ENCODE measurements around the gene FAM222A.

The FAM222A gene

DNA sequence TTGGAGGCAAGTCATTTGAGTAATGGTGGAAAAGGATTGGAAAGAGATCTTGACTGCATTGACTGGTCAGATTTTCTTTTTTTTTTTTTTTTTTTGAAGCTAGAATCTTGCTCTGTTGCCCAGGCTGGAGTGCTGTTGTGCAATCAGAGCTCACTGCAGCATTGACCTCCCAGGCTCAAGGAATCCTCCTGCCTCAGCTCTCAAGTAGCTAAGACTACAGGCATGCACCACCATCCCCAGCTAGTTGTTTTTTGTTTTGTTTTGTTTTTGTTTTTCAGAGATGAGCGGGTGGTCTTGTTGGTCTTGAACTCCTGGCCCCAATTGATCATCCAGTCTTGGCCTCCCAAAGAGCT lies 30.9 kb upstream of the FAM222A start:
- TF ChIP-seq, protein P1, sequence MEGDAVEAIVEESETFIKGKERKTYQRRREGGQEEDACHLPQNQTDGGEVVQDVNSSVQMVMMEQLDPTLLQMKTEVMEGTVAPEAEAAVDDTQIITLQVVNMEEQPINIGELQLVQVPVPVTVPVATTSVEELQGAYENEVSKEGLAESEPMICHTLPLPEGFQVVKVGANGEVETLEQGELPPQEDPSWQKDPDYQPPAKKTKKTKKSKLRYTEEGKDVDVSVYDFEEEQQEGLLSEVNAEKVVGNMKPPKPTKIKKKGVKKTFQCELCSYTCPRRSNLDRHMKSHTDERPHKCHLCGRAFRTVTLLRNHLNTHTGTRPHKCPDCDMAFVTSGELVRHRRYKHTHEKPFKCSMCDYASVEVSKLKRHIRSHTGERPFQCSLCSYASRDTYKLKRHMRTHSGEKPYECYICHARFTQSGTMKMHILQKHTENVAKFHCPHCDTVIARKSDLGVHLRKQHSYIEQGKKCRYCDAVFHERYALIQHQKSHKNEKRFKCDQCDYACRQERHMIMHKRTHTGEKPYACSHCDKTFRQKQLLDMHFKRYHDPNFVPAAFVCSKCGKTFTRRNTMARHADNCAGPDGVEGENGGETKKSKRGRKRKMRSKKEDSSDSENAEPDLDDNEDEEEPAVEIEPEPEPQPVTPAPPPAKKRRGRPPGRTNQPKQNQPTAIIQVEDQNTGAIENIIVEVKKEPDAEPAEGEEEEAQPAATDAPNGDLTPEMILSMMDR (conservative IDR thresholded peaks at IDR 0.05; ENCODE audit: low read depth, low read length): no peak
- DNase-seq (ENCODE audit: low read depth): no peak

DNA sequence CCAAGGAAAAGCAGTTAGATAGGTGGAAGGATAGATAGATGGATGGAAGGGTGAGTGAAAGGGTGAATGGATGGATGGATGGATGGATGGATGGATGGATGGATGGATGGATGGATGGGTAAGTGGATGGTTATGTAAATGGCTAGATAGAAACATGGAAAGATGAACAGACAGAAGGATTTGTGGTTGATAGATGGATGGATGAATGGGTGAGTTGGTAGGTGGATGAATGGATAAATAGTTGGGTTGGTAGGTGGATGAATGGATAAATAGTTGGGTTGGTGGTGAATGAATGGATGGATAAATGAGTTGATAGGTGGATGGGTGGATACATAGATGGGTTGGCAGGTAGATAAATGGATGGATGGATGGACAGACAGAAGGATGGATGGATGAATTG lies 30.3 kb upstream of the FAM222A start:
- no peak for DNase-seq (ENCODE audit: low read depth)
- TF ChIP-seq, protein P1 (conservative IDR thresholded peaks at IDR 0.05; ENCODE audit: low read depth, low read length): no peak
- H3K4me3 ChIP-seq (ENCODE audit: low read depth, low read length): no peak overlapping the region

More for the DNA sequence above, 30.9 kb upstream of the FAM222A start:
- H3K4me3 ChIP-seq (ENCODE audit: low read depth, low read length): no peak overlapping the region

DNA sequence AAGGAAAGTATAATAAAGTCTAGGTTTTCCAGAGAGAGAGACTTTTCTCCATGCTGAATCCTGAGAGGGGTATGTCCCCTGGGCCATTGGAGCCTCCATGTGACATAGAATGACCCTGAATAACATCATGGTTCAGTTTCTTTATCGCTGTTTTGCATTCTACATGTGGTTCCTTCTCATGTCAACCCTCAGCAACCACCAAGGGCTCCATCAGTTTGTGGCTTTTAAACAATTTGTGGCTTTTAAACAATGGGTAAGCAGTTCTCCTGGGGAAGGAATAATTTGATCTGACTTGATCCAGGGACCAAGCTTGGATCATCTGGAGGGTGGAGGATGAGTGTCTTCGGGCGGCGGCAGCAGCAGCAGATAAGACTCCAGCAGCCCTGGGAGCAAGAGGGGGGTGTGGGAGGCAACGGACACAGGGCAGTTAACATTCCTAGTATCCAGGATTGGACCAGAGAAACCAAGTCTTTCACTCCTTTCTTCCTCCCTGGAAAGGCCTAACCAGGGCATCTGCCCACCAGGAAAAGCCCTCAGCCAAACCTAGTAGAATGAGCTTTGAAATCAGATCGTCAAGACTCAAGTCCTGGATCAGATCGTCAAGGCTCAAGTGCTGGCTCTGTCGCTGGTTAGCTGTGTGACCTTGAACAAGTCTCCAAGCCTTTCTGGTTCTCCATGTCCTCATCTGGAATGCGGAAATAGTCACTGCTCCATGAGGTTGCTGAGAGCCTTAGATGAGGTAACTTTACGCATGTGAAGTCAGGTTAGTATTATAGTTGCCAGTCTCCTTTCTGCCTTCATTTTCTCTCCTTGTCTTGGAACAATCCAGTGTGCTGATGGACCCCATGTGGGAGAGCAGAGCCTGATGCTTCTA lies 27.8 kb upstream of the FAM222A start:
- DNase-seq (ENCODE audit: low read depth): no peak
- no peak overlapping the region for H3K4me3 ChIP-seq (ENCODE audit: low read depth, low read length)
- TF ChIP-seq, protein P1 (conservative IDR thresholded peaks at IDR 0.05; ENCODE audit: low read depth, low read length): no peak

DNA sequence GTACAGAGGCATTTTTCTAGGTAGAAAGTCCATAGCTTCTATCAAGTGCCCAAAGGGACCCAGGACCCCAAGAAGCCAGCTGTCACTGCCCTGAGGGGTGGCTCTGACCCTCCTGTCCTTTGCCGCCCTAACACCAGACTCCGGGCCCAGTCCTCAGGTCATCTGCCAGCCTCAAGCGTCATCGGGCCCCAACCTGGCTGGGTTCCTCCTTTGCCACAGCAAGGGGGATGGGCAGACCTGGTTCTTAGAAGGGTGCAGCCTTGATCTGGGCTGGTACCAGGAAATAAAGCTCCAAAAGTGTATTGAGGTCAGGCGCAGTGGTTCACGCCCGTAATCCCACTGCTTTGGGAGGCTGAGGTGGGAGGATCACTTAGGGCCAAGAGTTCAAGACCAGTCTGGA lies 27.1 kb upstream of the FAM222A start:
- H3K4me3 ChIP-seq (ENCODE audit: low read depth, low read length): no peak overlapping the region
- DNase-seq (ENCODE audit: low read depth): no peak

DNA sequence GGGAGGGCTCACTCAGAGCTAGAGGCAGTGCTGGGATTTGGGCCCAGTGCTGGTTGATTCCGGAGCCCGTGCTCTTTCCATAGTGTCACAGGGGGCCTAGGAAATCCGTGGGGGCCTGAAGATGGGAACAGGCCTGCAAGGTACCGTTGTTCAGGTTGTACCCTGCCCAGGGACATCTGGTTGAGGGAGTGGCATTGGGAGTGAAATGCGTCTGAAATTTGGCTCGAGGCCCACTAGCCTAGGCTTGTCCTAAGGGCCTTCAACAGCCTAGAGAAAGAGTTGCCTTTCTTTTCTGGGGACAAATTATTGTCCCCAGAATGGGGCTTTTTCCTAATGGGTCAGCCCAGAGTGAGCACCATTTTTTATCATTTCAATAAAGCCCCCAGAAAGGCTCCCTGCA lies 26.4 kb upstream of the FAM222A start:
- no peak for DNase-seq (ENCODE audit: low read depth)
- H3K4me3 ChIP-seq (ENCODE audit: low read depth, low read length): no peak overlapping the region
- TF ChIP-seq, protein P1 (conservative IDR thresholded peaks at IDR 0.05; ENCODE audit: low read depth, low read length): no peak

More for the DNA sequence above, 27.1 kb upstream of the FAM222A start:
- TF ChIP-seq, protein P1 (conservative IDR thresholded peaks at IDR 0.05; ENCODE audit: low read depth, low read length): no peak

DNA sequence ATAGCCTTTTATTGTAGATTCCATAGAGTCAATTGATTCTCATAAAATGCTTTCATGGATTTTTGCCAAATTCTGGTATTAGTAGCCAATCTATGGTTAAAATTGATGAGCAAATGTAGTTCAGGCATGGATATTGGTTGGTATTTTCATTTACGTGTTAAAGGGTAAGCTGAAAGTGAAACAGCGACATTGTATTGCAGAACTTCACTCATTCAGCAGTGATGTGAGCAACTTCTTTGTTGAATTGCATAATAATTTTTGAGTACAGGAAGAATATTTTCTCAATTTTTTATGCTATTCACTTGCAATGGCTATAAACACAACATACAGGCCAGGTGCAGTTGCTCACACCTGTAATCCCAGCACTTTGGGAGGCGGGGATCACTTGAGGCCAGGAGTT lies 24.2 kb upstream of the FAM222A start:
- TF ChIP-seq, protein P1 (conservative IDR thresholded peaks at IDR 0.05; ENCODE audit: low read depth, low read length): no peak
- DNase-seq (ENCODE audit: low read depth): no peak
- H3K4me3 ChIP-seq (ENCODE audit: low read depth, low read length): no peak overlapping the region

DNA sequence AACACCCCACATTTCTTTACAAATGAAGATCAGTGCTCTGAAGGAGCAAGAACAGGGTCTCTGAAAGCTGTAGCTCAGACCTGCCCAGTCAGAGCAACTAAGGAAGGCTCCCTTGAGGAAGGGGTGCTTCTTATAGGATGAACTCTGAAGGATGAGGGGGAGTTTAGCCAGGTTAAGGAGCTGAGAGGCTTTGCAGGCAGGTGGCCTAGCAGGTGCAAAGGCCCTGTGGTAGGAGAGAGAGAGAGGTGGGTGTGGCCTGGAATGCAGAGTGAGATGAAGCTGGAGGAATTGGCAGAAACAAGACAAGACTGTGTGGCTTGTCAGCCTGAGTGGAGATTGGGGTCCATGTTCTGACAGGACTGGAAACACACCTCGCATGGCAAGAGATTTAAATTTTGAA lies 20.5 kb upstream of the FAM222A start:
- DNase-seq (ENCODE audit: low read depth): no peak

More for the DNA sequence above, 20.5 kb upstream of the FAM222A start:
- TF ChIP-seq, protein P1 (conservative IDR thresholded peaks at IDR 0.05; ENCODE audit: low read depth, low read length): no peak
- no peak overlapping the region for H3K4me3 ChIP-seq (ENCODE audit: low read depth, low read length)
